HEK293 (cell line): Measurements from ENCODE around the gene HES5.
A peak's percentile ranks its signal among the peaks of the same experiment; 100 is the strongest.

ENCODE experiments used
- CTCF ChIA-PET: fragments of 350-600 bp; formaldehyde crosslinking; extraction: SDS; loops from one replicate; lab custom pipeline; 2021; ENCODE audit warnings: antibody characterized with exemption; lab: Yijun Ruan, JAX
- POLR2A ChIA-PET: fragments of 300-600 bp; formaldehyde crosslinking; extraction: SDS; loops from one replicate; lab custom pipeline; 2020; ENCODE audit warnings: antibody characterized with exemption, inconsistent platforms; lab: Yijun Ruan, JAX
- H3K27ac ChIP-seq: fragments of 200-500 bp; sonication (Bioruptor generic); 2 replicates; pipeline ENCODE4 v1.5.1; 2014; ENCODE audit warnings: low read depth, low read length, control low read depth, inconsistent platforms; ENCODE audit errors: extremely low read depth
- H3K36me3 ChIP-seq, 2 experiments: fragments of 200-500 bp in 1 of 2; sonication (Bioruptor generic) in 1 of 2; 1 replicate in 1 of 2; 2 replicates in 1 of 2; pipeline ENCODE4 v1.5.1; 2014 to 2017; ENCODE audit warnings: inconsistent platforms in 2 of 2, low read length in 2 of 2; ENCODE audit not compliant: control insufficient read depth in 2 of 2, insufficient read depth in 1 of 2
- H3K4me1 ChIP-seq: fragments of 200-500 bp; sonication (Bioruptor generic); 2 replicates; pipeline ENCODE4 v1.5.1; 2014; ENCODE audit warnings: mild to moderate bottlenecking, low read length, inconsistent platforms; ENCODE audit not compliant: control insufficient read depth, insufficient read depth
- H3K4me3 ChIP-seq: 2 replicates; pipeline ENCODE4 v1.5.1; 2011; ENCODE audit warnings: low read depth, mild to moderate bottlenecking, control low read depth, low read length, moderate library complexity
- H3K9me3 ChIP-seq: fragments of 200-500 bp; sonication (Bioruptor generic); 2 replicates; pipeline ENCODE4 v1.5.1; 2014; ENCODE audit warnings: low read depth, low read length, inconsistent platforms; ENCODE audit not compliant: control insufficient read depth, insufficient read depth
- BCL11A ChIP-seq: fragments of 450-650 bp; formaldehyde crosslinking; IDR thresholded peaks from 2 replicates; pipeline ENCODE4 v1.5.1; 2016; ENCODE audit warnings: low read depth, missing biosample characterization, missing genetic modification characterization
- IKZF3 ChIP-seq: fragments of 450-650 bp; IDR thresholded peaks from 2 replicates; pipeline ENCODE4 v1.5.0; 2018; ENCODE audit warnings: missing biosample characterization, mild to moderate bottlenecking, missing genetic modification characterization, moderate library complexity
- KLF1 ChIP-seq: fragments of 450-650 bp; formaldehyde crosslinking; IDR thresholded peaks from 2 replicates; pipeline ENCODE4 v1.5.1; 2016; ENCODE audit warnings: missing biosample characterization, missing genetic modification characterization
- KLF10 ChIP-seq: fragments of 450-650 bp; IDR thresholded peaks from 2 replicates; pipeline ENCODE4 v1.5.1; 2018; ENCODE audit warnings: missing biosample characterization, mild to moderate bottlenecking, missing genetic modification characterization
- KLF7 ChIP-seq: fragments of 450-650 bp; formaldehyde crosslinking; IDR thresholded peaks from 2 replicates; pipeline ENCODE4 v1.5.1; 2016; ENCODE audit warnings: missing biosample characterization, missing genetic modification characterization, borderline replicate concordance
- SALL2 ChIP-seq: fragments of 450-650 bp; formaldehyde crosslinking; IDR thresholded peaks from 2 replicates; pipeline ENCODE4 v1.5.0; 2017; ENCODE audit warnings: missing biosample characterization, mild to moderate bottlenecking, missing genetic modification characterization, borderline replicate concordance
- SCRT2 ChIP-seq: fragments of 450-650 bp; formaldehyde crosslinking; IDR thresholded peaks from 2 replicates; pipeline ENCODE4 v1.5.1; 2016; ENCODE audit warnings: missing biosample characterization, missing genetic modification characterization
- TCF7L2 ChIP-seq: IDR thresholded peaks from 2 replicates; pipeline ENCODE4 v1.6.1; 2011; ENCODE audit warnings: low read depth, mild to moderate bottlenecking, inconsistent platforms, low read length, moderate library complexity, borderline replicate concordance
- YY1 ChIP-seq: fragments of 450-650 bp; formaldehyde crosslinking; IDR thresholded peaks from 2 replicates; pipeline ENCODE4 v1.5.1; 2018; ENCODE audit warnings: missing biosample characterization, missing genetic modification characterization
- ZBTB17 ChIP-seq: fragments of 450-650 bp; formaldehyde crosslinking; IDR thresholded peaks from 2 replicates; pipeline ENCODE4 v1.5.1; 2016; ENCODE audit warnings: missing biosample characterization, missing genetic modification characterization
- ZNF112 ChIP-seq: fragments of 450-650 bp; formaldehyde crosslinking; IDR thresholded peaks from 2 replicates; pipeline ENCODE4 v1.5.0; 2017; ENCODE audit warnings: missing biosample characterization, missing genetic modification characterization
- ZNF157 ChIP-seq: fragments of 450-650 bp; formaldehyde crosslinking; IDR thresholded peaks from 2 replicates; pipeline ENCODE4 v1.5.1; 2016; ENCODE audit warnings: missing biosample characterization, missing genetic modification characterization
- ZNF280C ChIP-seq: fragments of 450-650 bp; formaldehyde crosslinking; IDR thresholded peaks from 2 replicates; pipeline ENCODE4 v1.5.1; 2016; ENCODE audit warnings: missing biosample characterization, missing genetic modification characterization
- ZNF600 ChIP-seq: fragments of 450-650 bp; formaldehyde crosslinking; IDR thresholded peaks from 2 replicates; pipeline ENCODE4 v1.5.1; 2016; ENCODE audit warnings: missing biosample characterization, missing genetic modification characterization
- TF ChIP-seq, protein P1 (sequence below): fragments of 450-650 bp; formaldehyde crosslinking; optimal IDR thresholded peaks from 2 replicates; pipeline ENCODE3; 2016; ENCODE audit warnings: missing biosample characterization, mild to moderate bottlenecking, missing genetic modification characterization
- TF ChIP-seq, protein P2 (sequence below): fragments of 450-650 bp; formaldehyde crosslinking; IDR thresholded peaks from 2 replicates; pipeline ENCODE4 v1.5.1; 2016; ENCODE audit warnings: missing biosample characterization, missing genetic modification characterization, borderline replicate concordance

HES5 gene

DNA sequence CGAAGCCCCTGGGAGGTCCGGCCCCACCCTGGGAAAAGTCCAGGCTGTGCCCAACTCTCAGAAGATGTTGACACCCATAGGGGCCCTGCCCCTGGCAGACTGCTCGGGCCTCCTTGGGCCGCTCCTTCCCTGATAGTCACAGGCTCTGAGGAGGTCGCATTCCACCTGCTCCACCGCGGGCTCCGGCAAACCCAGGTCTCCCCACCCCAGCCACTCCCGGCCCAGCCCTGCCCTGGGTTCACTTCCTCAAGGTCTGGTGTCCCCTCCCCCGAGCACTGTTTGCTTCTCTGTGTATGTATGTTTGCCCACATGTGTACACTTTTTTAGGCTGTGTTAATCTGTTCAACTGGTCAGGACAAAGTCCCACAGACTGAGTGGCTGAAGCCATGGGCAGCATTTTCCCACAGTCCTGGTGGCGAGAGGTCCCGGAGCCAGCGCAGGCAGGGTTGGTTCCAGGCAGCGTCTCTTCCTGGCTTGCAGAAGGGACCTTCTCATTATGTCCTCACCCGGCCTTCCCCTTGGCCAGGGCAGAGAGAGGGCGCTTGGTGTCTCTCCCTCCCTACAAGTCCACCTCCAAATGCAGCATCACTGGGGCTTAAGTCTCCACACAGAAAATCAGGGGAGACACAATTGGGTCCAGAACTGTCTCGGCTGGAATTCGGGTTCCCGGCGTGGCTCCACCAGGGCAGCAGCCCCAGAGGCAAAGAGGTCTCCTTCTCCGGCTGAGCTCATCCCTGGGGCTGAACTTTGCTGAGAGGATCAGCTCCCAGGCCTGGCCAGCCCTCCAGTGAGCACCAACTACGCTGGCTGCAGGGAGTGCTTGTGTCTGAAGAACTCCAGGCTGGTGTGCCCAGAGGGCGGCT is 46.0 kb upstream of the HES5 start:
- H3K27ac ChIP-seq, result no peak overlapping the region
- no peaks in the 10 kb centered on the region for H3K36me3 ChIP-seq

DNA sequence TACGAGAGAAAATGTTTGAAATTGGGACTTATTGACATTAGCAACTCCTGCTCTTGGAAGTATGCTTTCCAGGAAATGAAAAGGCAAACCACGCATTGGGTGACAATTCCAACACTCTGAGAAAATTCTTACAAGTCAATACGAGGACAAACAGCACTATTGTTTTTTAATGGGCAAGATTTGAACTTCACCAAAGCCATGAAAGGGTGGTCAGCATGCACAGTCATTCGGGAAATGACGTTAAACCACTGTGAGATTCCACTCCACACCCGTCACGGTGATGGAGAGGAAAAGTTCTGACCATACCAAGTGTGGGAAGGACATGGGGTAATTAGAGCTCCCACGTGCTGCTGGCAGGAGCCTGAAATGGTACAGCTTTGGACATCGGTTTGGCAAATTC is 44.3 kb upstream of the HES5 start:
- H3K4me1 ChIP-seq, result no peaks in the 10 kb centered on the region
- TF ChIP-seq IKZF3 (tag by site-specific recombination), result no peak
- TF ChIP-seq KLF7 (tag by site-specific recombination), result no peak
- TF ChIP-seq ZNF112 (tag by site-specific recombination), result no peak
- no peak for TF ChIP-seq ZNF157
- no peak for TF ChIP-seq KLF10 (tag by site-specific recombination)
- TF ChIP-seq, protein P1, sequence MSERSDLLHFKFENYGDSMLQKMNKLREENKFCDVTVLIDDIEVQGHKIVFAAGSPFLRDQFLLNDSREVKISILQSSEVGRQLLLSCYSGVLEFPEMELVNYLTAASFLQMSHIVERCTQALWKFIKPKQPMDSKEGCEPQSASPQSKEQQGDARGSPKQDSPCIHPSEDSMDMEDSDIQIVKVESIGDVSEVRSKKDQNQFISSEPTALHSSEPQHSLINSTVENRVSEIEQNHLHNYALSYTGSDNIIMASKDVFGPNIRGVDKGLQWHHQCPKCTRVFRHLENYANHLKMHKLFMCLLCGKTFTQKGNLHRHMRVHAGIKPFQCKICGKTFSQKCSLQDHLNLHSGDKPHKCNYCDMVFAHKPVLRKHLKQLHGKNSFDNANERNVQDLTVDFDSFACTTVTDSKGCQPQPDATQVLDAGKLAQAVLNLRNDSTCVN (tag by site-specific recombination), result no peak
- TF ChIP-seq YY1 (tag by site-specific recombination), result no peak
- TF ChIP-seq ZBTB17, result no peak
- TF ChIP-seq BCL11A (tag by site-specific recombination), result no peak
- TF ChIP-seq SCRT2 (tag by site-specific recombination), result no peak
- no peaks in the 10 kb centered on the region for H3K9me3 ChIP-seq
- H3K27ac ChIP-seq, result no peak overlapping the region
- H3K4me3 ChIP-seq, result no peak overlapping the region
- H3K36me3 ChIP-seq, result no peaks in the 10 kb centered on the region
- ChIA-PET POLR2A (no interaction called here), CTCF (interaction anchor here (1.8 kb wide), 1 partner anchor 26 kb away, joined by 4 read pairs; no protein-coding TSS in a partner anchor)

More for the DNA sequence above, 46.0 kb upstream of the HES5 start:
- H3K4me3 ChIP-seq, result no peak overlapping the region
- POLR2A ChIA-PET, result no interaction called here
- H3K4me1 ChIP-seq, result no peaks in the 10 kb centered on the region
- TF ChIP-seq ZNF600 (no peak), TCF7L2 (no peak), KLF1 (peak; percentile 57), SALL2 (tag by site-specific recombination) (no peak), ZNF280C (tag by site-specific recombination) (no peak)
- TF ChIP-seq, protein P2, sequence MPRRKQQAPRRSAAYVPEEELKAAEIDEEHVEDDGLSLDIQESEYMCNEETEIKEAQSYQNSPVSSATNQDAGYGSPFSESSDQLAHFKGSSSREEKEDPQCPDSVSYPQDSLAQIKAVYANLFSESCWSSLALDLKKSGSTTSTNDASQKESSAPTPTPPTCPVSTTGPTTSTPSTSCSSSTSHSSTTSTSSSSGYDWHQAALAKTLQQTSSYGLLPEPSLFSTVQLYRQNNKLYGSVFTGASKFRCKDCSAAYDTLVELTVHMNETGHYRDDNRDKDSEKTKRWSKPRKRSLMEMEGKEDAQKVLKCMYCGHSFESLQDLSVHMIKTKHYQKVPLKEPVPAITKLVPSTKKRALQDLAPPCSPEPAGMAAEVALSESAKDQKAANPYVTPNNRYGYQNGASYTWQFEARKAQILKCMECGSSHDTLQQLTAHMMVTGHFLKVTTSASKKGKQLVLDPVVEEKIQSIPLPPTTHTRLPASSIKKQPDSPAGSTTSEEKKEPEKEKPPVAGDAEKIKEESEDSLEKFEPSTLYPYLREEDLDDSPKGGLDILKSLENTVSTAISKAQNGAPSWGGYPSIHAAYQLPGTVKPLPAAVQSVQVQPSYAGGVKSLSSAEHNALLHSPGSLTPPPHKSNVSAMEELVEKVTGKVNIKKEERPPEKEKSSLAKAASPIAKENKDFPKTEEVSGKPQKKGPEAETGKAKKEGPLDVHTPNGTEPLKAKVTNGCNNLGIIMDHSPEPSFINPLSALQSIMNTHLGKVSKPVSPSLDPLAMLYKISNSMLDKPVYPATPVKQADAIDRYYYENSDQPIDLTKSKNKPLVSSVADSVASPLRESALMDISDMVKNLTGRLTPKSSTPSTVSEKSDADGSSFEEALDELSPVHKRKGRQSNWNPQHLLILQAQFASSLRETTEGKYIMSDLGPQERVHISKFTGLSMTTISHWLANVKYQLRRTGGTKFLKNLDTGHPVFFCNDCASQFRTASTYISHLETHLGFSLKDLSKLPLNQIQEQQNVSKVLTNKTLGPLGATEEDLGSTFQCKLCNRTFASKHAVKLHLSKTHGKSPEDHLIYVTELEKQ, result no peak
- TF ChIP-seq, all 188 proteins: peak for 1
- CTCF ChIA-PET, result interaction anchor here (1.8 kb wide), 1 partner anchor 28 kb away, joined by 4 read pairs; no protein-coding TSS in a partner anchor
- H3K9me3 ChIP-seq, result no peaks in the 10 kb centered on the region
